Activated CD8-positive, alpha-beta T cell treated with anti-CD3 and anti-CD28 coated beads for 36 hours (primary cell): Measurements from ENCODE around the gene GSTT4. TPM values are rescaled to one million over a fixed set of nuclear protein-coding genes. Genes with fewer than 3 reads are reported as not detected.

Source experiments
- ATAC-seq: fragments of 200-7000 bp; cut with Tn5 transposase; one replicate; pipeline ENCODE4 v1.10.0; 2021; ENCODE audit warnings: mild to moderate bottlenecking, moderate library complexity
- CTCF ChIA-PET: fragments of 350-600 bp; sonication (Branson Sonifier 250); formaldehyde crosslinking; loops from one replicate; lab custom pipeline; 2021; ENCODE audit warnings: antibody characterized with exemption; lab: Charles Lee
- POLR2A ChIA-PET: fragments of 350-600 bp; sonication (Branson Sonifier 250); formaldehyde crosslinking; loops from one replicate; lab custom pipeline; 2021; ENCODE audit warnings: antibody characterized with exemption; lab: Charles Lee
- DNase-seq: peaks from one replicate; pipeline ENCODE4 v3.0.0-alpha.2; 2020
- H3K27ac Mint-ChIP-seq: one replicate; pipeline ENCODE4 v1.8.0; 2021; ENCODE audit warnings: mild to moderate bottlenecking, mixed read lengths
- H3K27me3 Mint-ChIP-seq: one replicate; pipeline ENCODE4 v1.8.0; 2021; ENCODE audit warnings: mixed read lengths
- H3K36me3 Mint-ChIP-seq: one replicate; pipeline ENCODE4 v1.8.0; 2021; ENCODE audit warnings: low read depth, mixed read lengths
- H3K4me1 Mint-ChIP-seq: one replicate; pipeline ENCODE4 v1.8.0; 2021; ENCODE audit warnings: low read depth, mixed read lengths
- H3K4me3 Mint-ChIP-seq: one replicate; pipeline ENCODE4 v1.8.0; 2021; ENCODE audit warnings: mild to moderate bottlenecking, moderate library complexity, mixed read lengths
- H3K9me3 Mint-ChIP-seq: one replicate; pipeline ENCODE4 v1.8.0; 2021; ENCODE audit warnings: mixed read lengths
- intact Hi-C: fragments of 100-400 bp; cut with micrococcal nuclease; formaldehyde crosslinking; loops from one replicate; pipeline ENCODE4 v1.10.0; 2022
- total RNA-seq, 2 experiments: library from RNA; stranded (reverse); gene quantifications; one replicate each; pipeline ENCODE4 v1.2.3, GENCODE V29; 2021
- TF ChIP-seq, protein P1 (sequence below): fragments of 200-600 bp; IDR thresholded peaks from one replicate; pipeline ENCODE4 v1.8.0; 2022; ENCODE audit warnings: antibody characterized with exemption, mild to moderate bottlenecking

The GSTT4 gene
- total RNA-seq, 2 experiments from 2014 or later: not detected

DNA sequence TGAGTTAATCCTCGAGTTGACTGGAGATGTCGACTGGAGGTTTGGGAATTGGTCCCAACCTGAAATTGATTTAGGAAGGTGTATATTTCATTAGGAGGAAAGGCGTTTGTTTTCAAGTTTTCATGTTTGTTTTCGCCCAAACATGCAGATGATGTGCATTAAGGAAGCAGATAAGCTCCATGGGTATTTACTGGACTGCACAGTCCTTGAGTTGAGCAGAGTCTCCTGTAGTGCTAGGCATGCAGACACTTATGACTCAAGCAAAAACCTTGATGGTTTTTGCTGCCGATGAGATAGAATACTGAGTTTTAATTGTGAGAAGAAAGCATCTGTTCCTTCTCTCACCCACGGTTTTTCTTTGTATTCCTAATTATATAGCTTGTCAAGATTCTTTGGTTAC, 33.8 kb upstream of the GSTT4 start:
- H3K4me3 Mint-ChIP-seq: no peak overlapping the region
- no peak for ATAC-seq
- DNase-seq: no peak
- H3K27ac Mint-ChIP-seq: no peak overlapping the region
- peaks cover 55% of the 10 kb centered on the region for H3K4me1 Mint-ChIP-seq
- intact Hi-C loops: no loop called here
- POLR2A ChIA-PET: no interaction called here
- peaks cover 62% of the 10 kb centered on the region for H3K36me3 Mint-ChIP-seq
- H3K9me3 Mint-ChIP-seq: no peaks in the 10 kb centered on the region
- no peaks in the 10 kb centered on the region for H3K27me3 Mint-ChIP-seq
- TF ChIP-seq, protein P1, sequence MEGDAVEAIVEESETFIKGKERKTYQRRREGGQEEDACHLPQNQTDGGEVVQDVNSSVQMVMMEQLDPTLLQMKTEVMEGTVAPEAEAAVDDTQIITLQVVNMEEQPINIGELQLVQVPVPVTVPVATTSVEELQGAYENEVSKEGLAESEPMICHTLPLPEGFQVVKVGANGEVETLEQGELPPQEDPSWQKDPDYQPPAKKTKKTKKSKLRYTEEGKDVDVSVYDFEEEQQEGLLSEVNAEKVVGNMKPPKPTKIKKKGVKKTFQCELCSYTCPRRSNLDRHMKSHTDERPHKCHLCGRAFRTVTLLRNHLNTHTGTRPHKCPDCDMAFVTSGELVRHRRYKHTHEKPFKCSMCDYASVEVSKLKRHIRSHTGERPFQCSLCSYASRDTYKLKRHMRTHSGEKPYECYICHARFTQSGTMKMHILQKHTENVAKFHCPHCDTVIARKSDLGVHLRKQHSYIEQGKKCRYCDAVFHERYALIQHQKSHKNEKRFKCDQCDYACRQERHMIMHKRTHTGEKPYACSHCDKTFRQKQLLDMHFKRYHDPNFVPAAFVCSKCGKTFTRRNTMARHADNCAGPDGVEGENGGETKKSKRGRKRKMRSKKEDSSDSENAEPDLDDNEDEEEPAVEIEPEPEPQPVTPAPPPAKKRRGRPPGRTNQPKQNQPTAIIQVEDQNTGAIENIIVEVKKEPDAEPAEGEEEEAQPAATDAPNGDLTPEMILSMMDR: no peak
- CTCF ChIA-PET: interaction anchor here (1.2 kb wide), 1 partner anchor 83 kb away, joined by 5 read pairs; no protein-coding TSS in a partner anchor

DNA sequence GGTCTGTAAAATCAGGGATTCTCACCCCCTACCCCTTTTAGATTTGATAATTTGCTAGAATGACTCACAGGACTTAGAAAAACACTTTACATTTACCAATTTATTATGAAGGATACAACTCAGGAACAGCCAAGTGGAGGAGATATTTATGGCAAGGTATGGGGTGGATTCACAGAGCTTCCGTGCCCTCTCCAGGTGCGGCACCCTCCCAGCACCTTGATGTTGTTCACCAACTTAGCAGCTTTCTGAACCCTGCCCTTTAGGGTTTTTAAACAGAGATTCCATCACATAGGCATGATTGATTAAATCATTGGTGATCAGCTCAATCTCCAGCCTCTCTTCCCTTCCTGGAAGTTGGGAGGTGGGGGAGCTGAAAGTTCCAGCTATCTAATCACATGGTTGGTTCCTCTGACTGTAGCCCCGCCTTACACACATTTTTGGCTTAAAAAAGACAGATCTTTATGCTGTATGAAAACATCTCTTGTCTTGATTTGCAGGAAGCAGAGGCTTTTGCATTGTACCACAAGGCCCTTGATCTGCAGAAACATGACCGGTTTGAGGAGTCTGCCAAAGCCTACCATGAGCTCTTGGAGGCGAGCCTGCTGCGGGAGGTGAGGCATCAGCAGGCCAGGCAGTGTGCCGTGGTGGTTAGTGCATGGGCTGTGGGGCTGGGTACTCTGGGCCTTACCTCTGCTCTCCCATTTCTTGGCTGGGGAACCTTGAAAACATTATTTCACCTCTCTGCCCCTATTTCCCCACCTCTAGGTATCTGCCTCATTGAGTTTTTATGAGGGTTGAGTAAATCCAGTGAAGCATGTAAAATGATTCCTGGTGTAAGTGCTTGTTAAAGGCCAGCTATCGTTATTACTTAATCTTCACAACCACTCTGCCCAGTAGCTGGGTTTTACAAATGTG, 32.9 kb upstream of the GSTT4 start:
- TF ChIP-seq, protein P1: no peak
- Mint-ChIP-seq H3K9me3 (no peaks in the 10 kb centered on the region), H3K27ac (peak overlapping the region; percentile 75), H3K36me3 (peaks cover 59% of the 10 kb centered on the region), H3K4me3 (no peak overlapping the region), H3K27me3 (no peaks in the 10 kb centered on the region), H3K4me1 (peaks cover 59% of the 10 kb centered on the region)
- peak; percentile 14 for DNase-seq
- intact Hi-C loops: no loop called here
- CTCF ChIA-PET: interaction anchor here (0.7 to 1.9 kb wide), 3 partner anchors 9 to 82 kb away, joined by 3 to 6 read pairs (median 5); no protein-coding TSS in a partner anchor
- POLR2A ChIA-PET: no interaction called here
- no peak for ATAC-seq

DNA sequence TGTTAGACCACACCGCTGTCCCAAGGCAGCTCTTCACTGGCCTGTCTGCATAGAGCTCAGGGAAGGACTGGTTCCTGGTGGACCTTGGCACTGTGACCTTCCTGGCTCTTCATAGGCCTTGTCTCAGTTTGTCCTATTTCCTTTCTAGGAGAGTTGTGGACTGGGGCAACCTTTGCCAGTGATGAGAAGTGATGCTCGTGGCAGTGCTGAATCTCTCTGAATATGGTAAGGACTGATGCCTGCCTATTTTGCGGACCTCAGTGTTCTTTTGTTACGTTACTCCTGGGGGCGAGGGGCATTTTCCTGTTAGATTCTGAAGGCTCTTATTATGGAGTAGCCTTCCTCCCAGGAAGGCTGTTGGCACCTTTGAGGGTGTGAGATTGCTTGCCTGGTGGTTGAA, 30.0 kb upstream of the GSTT4 start:
- Mint-ChIP-seq H3K27ac (no peak overlapping the region), H3K9me3 (no peaks in the 10 kb centered on the region), H3K4me3 (no peak overlapping the region), H3K4me1 (peaks cover 72% of the 10 kb centered on the region), H3K27me3 (no peaks in the 10 kb centered on the region), H3K36me3 (peaks cover 52% of the 10 kb centered on the region)
- DNase-seq (no peak), ATAC-seq (no peak)
- ChIA-PET CTCF (no interaction called here), POLR2A (interaction anchor here (1.3 kb wide), 1 partner anchor 23 kb away, joined by 3 read pairs; no protein-coding TSS in a partner anchor)
- TF ChIP-seq, protein P1: no peak
- intact Hi-C loops: no loop called here

DNA sequence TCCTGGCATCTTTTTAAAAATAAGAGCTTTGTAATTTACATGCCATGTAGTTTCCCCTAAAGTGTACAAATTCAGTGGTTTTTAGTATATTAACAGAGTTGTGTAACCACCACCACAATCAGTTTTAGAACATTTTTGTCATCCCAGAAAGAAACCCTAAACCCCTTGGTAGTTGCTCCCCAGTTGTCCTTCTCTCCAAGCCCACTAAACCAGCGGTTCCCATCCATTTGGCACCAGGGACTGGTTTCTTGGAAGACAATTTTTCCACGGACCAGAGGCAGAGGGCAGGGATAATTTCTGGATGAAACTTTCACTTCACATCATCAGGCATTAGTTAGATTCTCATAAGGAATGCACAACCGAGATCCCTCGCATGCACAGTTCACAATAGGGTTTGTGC, 28.5 kb upstream of the GSTT4 start:
- TF ChIP-seq, protein P1: no peak
- ATAC-seq: no peak

DNA sequence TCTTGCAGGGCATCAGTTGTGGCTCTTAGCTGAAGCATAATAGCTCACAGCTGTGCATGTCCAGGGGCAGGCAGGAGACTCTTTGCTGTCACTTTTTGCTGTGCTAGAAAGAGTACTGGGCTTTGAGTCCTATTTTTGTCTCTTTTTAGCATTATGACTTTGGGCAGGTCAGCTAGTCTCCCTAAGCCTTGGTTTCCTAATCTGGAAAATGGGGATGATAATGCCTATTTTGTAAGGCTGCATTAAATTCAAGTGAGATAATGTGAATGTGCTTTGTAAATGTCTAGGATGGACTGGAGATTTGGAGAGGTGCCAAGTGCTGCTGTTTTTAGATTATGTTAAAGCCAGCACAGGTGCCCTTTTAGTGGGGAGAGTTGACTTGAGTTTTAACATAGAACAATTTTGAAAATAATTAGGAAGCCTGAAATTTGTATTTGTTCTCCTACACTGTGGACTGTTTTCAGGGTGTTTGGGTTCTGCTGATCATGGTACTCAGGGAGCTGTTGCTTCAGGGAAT, 25.0 kb upstream of the GSTT4 start:
- peaks cover 29% of the 10 kb centered on the region for H3K36me3 Mint-ChIP-seq
- no peaks in the 10 kb centered on the region for H3K9me3 Mint-ChIP-seq
- no peaks in the 10 kb centered on the region for H3K27me3 Mint-ChIP-seq
- intact Hi-C loops: no loop called here
- CTCF ChIA-PET: interaction anchor here (0.6 to 1.0 kb wide), 2 partner anchors 253 to 372 kb away, joined by 3 read pairs; no protein-coding TSS in a partner anchor
- TF ChIP-seq, protein P1: no peak
- ATAC-seq (no peak), DNase-seq (no peak)
- peaks cover 55% of the 10 kb centered on the region for H3K4me1 Mint-ChIP-seq
- H3K4me3 Mint-ChIP-seq: no peak overlapping the region
- POLR2A ChIA-PET: interaction anchor here (0.9 to 1.3 kb wide), 2 partner anchors 18 to 19 kb away, joined by 3 to 5 read pairs; partner anchors contain the start of gene CABIN1
- H3K27ac Mint-ChIP-seq: no peak overlapping the region

More for the DNA sequence above, 28.5 kb upstream of the GSTT4 start:
- Mint-ChIP-seq H3K36me3 (peaks cover 38% of the 10 kb centered on the region), H3K27ac (no peak overlapping the region), H3K27me3 (no peaks in the 10 kb centered on the region), H3K4me3 (no peak overlapping the region), H3K4me1 (peaks cover 62% of the 10 kb centered on the region), H3K9me3 (no peaks in the 10 kb centered on the region)
- DNase-seq: no peak
- intact Hi-C loops: no loop called here
- ChIA-PET POLR2A (no interaction called here), CTCF (no interaction called here)
